ENCODE data around the gene IVD. TPM values are rescaled to one million over a fixed set of nuclear protein-coding genes. Genes with fewer than 3 reads are reported as not detected.

IVD gene
- total RNA-seq, 1 experiment from 2014 or later, result 93.1 TPM

DNA sequence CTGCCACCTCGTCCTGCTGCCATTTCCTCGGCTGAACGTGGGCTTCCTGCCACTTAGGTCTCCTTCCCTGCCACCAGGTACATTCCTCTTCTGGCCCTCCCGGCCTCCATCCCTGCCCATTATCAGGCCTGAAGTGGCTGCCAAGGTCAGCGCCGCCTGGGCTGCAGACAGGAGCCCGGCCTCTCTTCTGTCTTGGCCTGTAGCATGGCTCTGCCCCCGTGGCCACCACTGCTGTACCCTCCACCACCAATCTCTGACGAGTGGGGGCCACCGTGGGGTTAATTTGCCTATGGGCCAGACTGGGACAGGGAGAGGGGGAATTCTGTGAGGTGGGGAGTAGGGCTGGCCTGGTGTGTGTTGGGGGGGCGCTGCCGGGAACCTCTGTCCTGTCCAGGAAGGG, 33.1 kb downstream of the IVD start:
- Histone ChIP-seq H3K79me1 (ENCODE audit: insufficient read depth, low read depth, low read length, poor library complexity, severe bottlenecking) (peaks cover 3% of the 10 kb centered on the region), H3K79me2 (ENCODE audit: insufficient read depth, low read length) (peaks cover 18% of the 10 kb centered on the region; the same call in 1 of the 2 replicates), H4K8ac (replicated peaks; ENCODE audit: insufficient read length, low read depth, low read length) (no peak overlapping the region), H3K27me3 (ENCODE audit: insufficient read depth, low read length) (peaks cover 11% of the 10 kb centered on the region; the same call in 1 of the 2 replicates), H2BK12ac (ENCODE audit: insufficient read length, low read depth, low read length) (no peak overlapping the region), H2AK5ac (ENCODE audit: insufficient read length, low read length) (no peak overlapping the region), H3T11ph (ENCODE audit: low read length) (no peak overlapping the region), H3K9me3 (ENCODE audit: control insufficient read depth, low read depth, low read length) (no peaks in the 10 kb centered on the region), H4K5ac (ENCODE audit: insufficient read length, low read depth, low read length) (no peak overlapping the region), H3K23ac (ENCODE audit: insufficient read length, low read depth, low read length) (no peak overlapping the region), H3K56ac (ENCODE audit: insufficient read length, low read depth, low read length) (no peak overlapping the region), H4K91ac (ENCODE audit: insufficient read length, low read depth, low read length) (no peak overlapping the region), H3K4me1 (ENCODE audit: insufficient read depth, low read length) (peaks cover 13% of the 10 kb centered on the region), H3K18ac (ENCODE audit: insufficient read length, low read depth, low read length) (no peak overlapping the region), H2BK20ac (ENCODE audit: low read depth, low read length, poor library complexity, severe bottlenecking) (no peak overlapping the region), H2BK5ac (ENCODE audit: insufficient read length, low read length) (no peak overlapping the region), H3K4ac (ENCODE audit: low read depth, low read length) (no peak overlapping the region), H3K14ac (ENCODE audit: insufficient read depth, low read length) (no peak overlapping the region; the same call in 1 of the 2 replicates), H2AFZ (ENCODE audit: low read length) (no peak overlapping the region), H2BK120ac (ENCODE audit: low read depth, low read length, poor library complexity, severe bottlenecking) (no peak overlapping the region), H2BK15ac (ENCODE audit: low read depth, low read length) (no peak overlapping the region), H4K20me1 (ENCODE audit: control insufficient read depth, insufficient read depth, insufficient read length) (no peaks in the 10 kb centered on the region), H3K27ac (ENCODE audit: insufficient read length, low read depth, low read length) (no peak overlapping the region), H3K23me2 (ENCODE audit: insufficient read length, low read depth, low read length, poor library complexity, severe bottlenecking) (peaks cover 47% of the 10 kb centered on the region), H3K9ac (ENCODE audit: extremely low read depth, insufficient read length, low read length) (no peak overlapping the region), H3K4me2 (ENCODE audit: insufficient read depth, insufficient read length, low read length) (peak overlapping the region; percentile 80)
- Mint-ChIP-seq H3K4me3 (peak overlapping the region; percentile 93 to 96), H3K27ac (peak overlapping the region in 2 of 3 experiments; percentile 11 to 45; a peak in 1 of 7 replicates), H3K9me3 (no peaks in the 10 kb centered on the region; a peak in 1 of 5 replicates), H3K4me1 (peaks cover 54 to 56% of the 10 kb centered on the region in 2 experiments), H3K36me3 (ENCODE audit: insufficient read depth in 1 of 3, low read depth in 3 of 3) (peaks cover 0 to 12% (median 0%) of the 10 kb centered on the region in 3 experiments; a peak in 5 of 7 replicates), H3K27me3 (ENCODE audit: low read depth) (peaks cover 32% of the 10 kb centered on the region)
- DNase-seq, result no peak
- no peak for TF ChIP-seq CTCF (conservative IDR thresholded peaks at IDR 0.05)
- WGBS (ENCODE audit: extremely low coverage, insufficient read length, low lambda C conversion rate), result no CpG with 5 or more reads among the region's 12 CpGs
